A549 (cell line): ENCODE results near the gene MFF. TPM values are rescaled to one million over a fixed set of nuclear protein-coding genes. Genes with fewer than 3 reads are reported as not detected.

Experiments
- ATAC-seq, 2 experiments: fragments of 200-7000 bp in 1 of 2; fragments of >200 bp in 1 of 2; cut with Nextera tagmentation in 1 of 2; cut with Tn5 transposase in 1 of 2; 3 replicates each; pipeline versions ENCODE4 v1.8.0 to v1.9.1; 2018 to 2020; ENCODE audit warnings: mild to moderate bottlenecking in 1 of 2, moderate library complexity in 1 of 2
- CTCF ChIA-PET: fragments of 300-600 bp; sonication (Branson Sonifier 250); formaldehyde crosslinking; extraction: SDS; loops from one replicate; lab custom pipeline; 2021; ENCODE audit warnings: antibody characterized with exemption, inconsistent platforms; lab: Yijun Ruan, JAX
- POLR2A ChIA-PET: fragments of 350-600 bp; formaldehyde crosslinking; extraction: SDS; loops from one replicate; lab custom pipeline; 2021; ENCODE audit warnings: antibody characterized with exemption, inconsistent platforms; lab: Yijun Ruan, JAX
- DNase-seq, 2 experiments: peaks; one replicate each; pipeline versions ENCODE4 v3.0.0 to v3.0.0-alpha.2; 2011 to 2016; ENCODE audit warnings: low read depth in 1 of 2, low spot score in 1 of 2
- FAIRE-seq: peaks from 2 replicates; lab custom pipeline; 2011; peaks lifted over from hg19 to GRCh38; lab: Jason Lieb, UNC
- H3K27ac ChIP-seq, 2 experiments: fragments of >200 bp; sonication (Bioruptor Twin); formaldehyde crosslinking; 3 replicates each; pipeline ENCODE4 v1.5.1; 2016 to 2017
- H3K4me1 ChIP-seq: fragments of >200 bp; sonication (Bioruptor Twin); formaldehyde crosslinking; 3 replicates; pipeline ENCODE4 v1.6.1; 2016
- H3K4me2 ChIP-seq: fragments of >200 bp; sonication (Bioruptor Twin); formaldehyde crosslinking; 3 replicates; pipeline ENCODE4 v1.6.1; 2016
- H3K4me3 ChIP-seq: fragments of >200 bp; sonication (Bioruptor Twin); formaldehyde crosslinking; 3 replicates; pipeline ENCODE4 v1.5.1; 2016
- H3K9me3 ChIP-seq: fragments of >200 bp; sonication (Bioruptor Twin); formaldehyde crosslinking; 3 replicates; pipeline ENCODE4 v1.6.1; 2016
- BHLHE40 ChIP-seq: IDR thresholded peaks from 2 replicates; pipeline ENCODE4 v1.6.1; 2012; ENCODE audit warnings: low read depth, low read length, inconsistent platforms
- EHF ChIP-seq: fragments of 250-450 bp; sonication (Bioruptor Pico); IDR thresholded peaks from 2 replicates; pipeline ENCODE4 v1.5.0; 2020; ENCODE audit warnings: mild to moderate bottlenecking
- EHMT2 ChIP-seq: fragments of 200-600 bp; sonication (generic); IDR thresholded peaks from 2 replicates; pipeline ENCODE4 v1.6.1; 2016; ENCODE audit warnings: antibody characterized with exemption, low read depth, mild to moderate bottlenecking, moderate library complexity
- ELK1 ChIP-seq: fragments of 150-350 bp; IDR thresholded peaks from 2 replicates; pipeline ENCODE4 v1.6.1; 2014; ENCODE audit warnings: low read depth, mild to moderate bottlenecking, low read length
- FOSL2 ChIP-seq, 2 experiments: fragments of 450-650 bp in 1 of 2; fragments of >200 bp in 1 of 2; sonication (Bioruptor Twin) in 1 of 2; formaldehyde crosslinking; IDR thresholded peaks; 2 replicates each; pipeline versions ENCODE4 v1.5.0 to v1.6.1; 2016 to 2020; ENCODE audit warnings: mild to moderate bottlenecking in 1 of 2, moderate library complexity in 1 of 2
- FOXS1 ChIP-seq: fragments of 250-450 bp; sonication (Bioruptor Pico); IDR thresholded peaks from 2 replicates; pipeline ENCODE4 v1.5.0; 2020; ENCODE audit warnings: mild to moderate bottlenecking, moderate library complexity
- HDAC2 ChIP-seq: fragments of 200-600 bp; sonication (generic); IDR thresholded peaks from 2 replicates; pipeline ENCODE4 v1.6.1; 2016
- HEYL ChIP-seq: fragments of 250-450 bp; sonication (Bioruptor Pico); IDR thresholded peaks from 2 replicates; pipeline ENCODE4 v1.8.0; 2021; ENCODE audit warnings: mild to moderate bottlenecking, moderate library complexity
- JUN ChIP-seq, 2 experiments: fragments of >200 bp; sonication (Bioruptor Twin); formaldehyde crosslinking; IDR thresholded peaks; 2 replicates in 1 of 2; 3 replicates in 1 of 2; pipeline ENCODE4 v1.6.1; 2016 to 2017
- JUNB ChIP-seq: fragments of >200 bp; sonication (Bioruptor Twin); formaldehyde crosslinking; IDR thresholded peaks from 2 replicates; pipeline ENCODE4 v1.6.1; 2016
- KDM1A ChIP-seq: fragments of 200-600 bp; sonication (generic); IDR thresholded peaks from 2 replicates; pipeline ENCODE4 v1.6.1; 2016; ENCODE audit warnings: low read depth, mild to moderate bottlenecking
- KDM5A ChIP-seq: fragments of 200-600 bp; sonication (generic); IDR thresholded peaks from 2 replicates; pipeline ENCODE4 v1.6.1; 2016; ENCODE audit warnings: antibody characterized with exemption, mild to moderate bottlenecking
- MAFK ChIP-seq: fragments of 450-650 bp; IDR thresholded peaks from 2 replicates; pipeline ENCODE4 v1.6.1; 2014; ENCODE audit not compliant: partially characterized antibody
- MAX ChIP-seq: IDR thresholded peaks from 2 replicates; pipeline ENCODE4 v1.6.1; 2012
- MYC ChIP-seq: IDR thresholded peaks from 2 replicates; pipeline ENCODE4 v1.6.1; 2012; ENCODE audit warnings: mild to moderate bottlenecking, inconsistent platforms, low read length, improper control_type of control experiment, borderline replicate concordance
- NR3C1 ChIP-seq: fragments of >200 bp; sonication (Bioruptor Twin); formaldehyde crosslinking; IDR thresholded peaks from 3 replicates; pipeline ENCODE4 v1.6.1; 2017
- POLR2A ChIP-seq: IDR thresholded peaks from 2 replicates; pipeline ENCODE4 v1.6.1; 2012; ENCODE audit warnings: mild to moderate bottlenecking, low read length
- RFX5 ChIP-seq: fragments of 450-650 bp; IDR thresholded peaks from 2 replicates; pipeline ENCODE4 v1.7.1; 2014; ENCODE audit warnings: antibody characterized with exemption, mild to moderate bottlenecking, moderate library complexity
- RNF2 ChIP-seq: fragments of 200-600 bp; sonication (generic); IDR thresholded peaks from 2 replicates; pipeline ENCODE4 v1.6.1; 2016; ENCODE audit warnings: low read depth, mild to moderate bottlenecking, antibody characterized with exemption, moderate library complexity, borderline replicate concordance
- TP53 ChIP-seq: fragments of 250-450 bp; sonication (Bioruptor Pico); IDR thresholded peaks from 2 replicates; pipeline ENCODE4 v1.5.0; 2021; ENCODE audit warnings: mild to moderate bottlenecking, moderate library complexity
- ZNF302 ChIP-seq: fragments of 250-450 bp; sonication (Bioruptor Pico); IDR thresholded peaks from 2 replicates; pipeline ENCODE4 v1.9.0; 2021; ENCODE audit warnings: inconsistent platforms, mild to moderate bottlenecking, moderate library complexity
- WGBS: methylation state at CpG from one replicate; pipeline ENCODE4 v1.1.6; 2017; ENCODE audit errors: missing lambda C conversion rate; 5-methylcytosine and 5-hydroxymethylcytosine counted together
- polyA plus RNA-seq, 4 experiments: library from polyadenylated mRNA; depleted of rRNA in 3 of 4; stranded (reverse); fragments of >200 nt; fragmentation: RNase III in 1 of 4; extraction: RNeasy Plus Mini Kit Qiagen cat#74134 plus additional on column Dnase treatment in 1 of 4; gene quantifications; 2 replicates in 3 of 4; 3 replicates in 1 of 4; pipeline ENCODE4 v1.2.3, GENCODE V29; 2011 to 2017
- TF ChIP-seq, protein P1 (sequence below): fragments of 200-600 bp; sonication (generic); IDR thresholded peaks from 2 replicates; pipeline ENCODE4 v1.6.1; 2016; ENCODE audit warnings: antibody characterized with exemption, mild to moderate bottlenecking, moderate library complexity
- TF ChIP-seq, protein P2 (sequence below): fragments of 250-450 bp; sonication (Bioruptor Pico); IDR thresholded peaks from 2 replicates; pipeline ENCODE4 v1.5.0; 2020; ENCODE audit warnings: low read depth, mild to moderate bottlenecking, moderate library complexity
- TF ChIP-seq, protein P3 (sequence below): fragments of >200 bp; sonication (Bioruptor Twin); formaldehyde crosslinking; IDR thresholded peaks from 2 replicates; pipeline ENCODE4 v1.6.1; 2016
- TF ChIP-seq, protein P4 (sequence below): fragments of >200 bp; sonication (Bioruptor Twin); formaldehyde crosslinking; IDR thresholded peaks from 3 replicates; pipeline ENCODE4 v1.6.1; 2016

The MFF gene
- polyA plus RNA-seq, 2 of the 4 experiments (the other 2 are of a cell fraction) = 135 to 252 TPM

GRCh38 chr2:227287771-227288170, 37.3 kb upstream of the MFF start:
- TF ChIP-seq FOSL2 (IDR thresholded peaks at IDR 0.05) (no peak), FOSL2 (CRISPR knock-in tag; IDR thresholded peaks at IDR 0.05) (no peak)
- TF ChIP-seq, protein P1, sequence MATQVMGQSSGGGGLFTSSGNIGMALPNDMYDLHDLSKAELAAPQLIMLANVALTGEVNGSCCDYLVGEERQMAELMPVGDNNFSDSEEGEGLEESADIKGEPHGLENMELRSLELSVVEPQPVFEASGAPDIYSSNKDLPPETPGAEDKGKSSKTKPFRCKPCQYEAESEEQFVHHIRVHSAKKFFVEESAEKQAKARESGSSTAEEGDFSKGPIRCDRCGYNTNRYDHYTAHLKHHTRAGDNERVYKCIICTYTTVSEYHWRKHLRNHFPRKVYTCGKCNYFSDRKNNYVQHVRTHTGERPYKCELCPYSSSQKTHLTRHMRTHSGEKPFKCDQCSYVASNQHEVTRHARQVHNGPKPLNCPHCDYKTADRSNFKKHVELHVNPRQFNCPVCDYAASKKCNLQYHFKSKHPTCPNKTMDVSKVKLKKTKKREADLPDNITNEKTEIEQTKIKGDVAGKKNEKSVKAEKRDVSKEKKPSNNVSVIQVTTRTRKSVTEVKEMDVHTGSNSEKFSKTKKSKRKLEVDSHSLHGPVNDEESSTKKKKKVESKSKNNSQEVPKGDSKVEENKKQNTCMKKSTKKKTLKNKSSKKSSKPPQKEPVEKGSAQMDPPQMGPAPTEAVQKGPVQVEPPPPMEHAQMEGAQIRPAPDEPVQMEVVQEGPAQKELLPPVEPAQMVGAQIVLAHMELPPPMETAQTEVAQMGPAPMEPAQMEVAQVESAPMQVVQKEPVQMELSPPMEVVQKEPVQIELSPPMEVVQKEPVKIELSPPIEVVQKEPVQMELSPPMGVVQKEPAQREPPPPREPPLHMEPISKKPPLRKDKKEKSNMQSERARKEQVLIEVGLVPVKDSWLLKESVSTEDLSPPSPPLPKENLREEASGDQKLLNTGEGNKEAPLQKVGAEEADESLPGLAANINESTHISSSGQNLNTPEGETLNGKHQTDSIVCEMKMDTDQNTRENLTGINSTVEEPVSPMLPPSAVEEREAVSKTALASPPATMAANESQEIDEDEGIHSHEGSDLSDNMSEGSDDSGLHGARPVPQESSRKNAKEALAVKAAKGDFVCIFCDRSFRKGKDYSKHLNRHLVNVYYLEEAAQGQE = no peak
- Histone ChIP-seq H3K27ac (no peak overlapping the region), H3K4me3 (no peak overlapping the region), H3K4me1 (no peaks in the 10 kb centered on the region), H3K4me2 (no peak overlapping the region), H3K9me3 (no peaks in the 10 kb centered on the region)
- FAIRE-seq (no peak), ATAC-seq (no peak), DNase-seq (no peak)
- WGBS = 94% methylated on average over 5 of the region's 5 CpGs
- CTCF ChIA-PET = no interaction called here
- POLR2A ChIA-PET = no interaction called here

- no peak for ATAC-seq
- DNase-seq = no peak
- H3K4me3 ChIP-seq = no peak overlapping the region
- H3K9me3 ChIP-seq = no peaks in the 10 kb centered on the region
- 0 out of 3 replicates have a peak, but pooled peaks cover 3% of the 10 kb centered on the region for H3K4me1 ChIP-seq
- TF ChIP-seq FOXS1 = no peak
- no peak for TF ChIP-seq BHLHE40
- peak; percentile 74 for TF ChIP-seq MAFK
- TF ChIP-seq EHF = no peak
- no peak for TF ChIP-seq ELK1
- no peak for TF ChIP-seq RFX5
- 77% methylated on average over 3 of the region's 3 CpGs for WGBS
- POLR2A ChIA-PET = no interaction called here
- CTCF ChIA-PET = interaction anchor here (1.7 kb wide), 1 partner anchor 54 kb away, joined by 5 read pairs; no protein-coding TSS in a partner anchor
- no peak overlapping the region for H3K27ac ChIP-seq
- H3K4me2 ChIP-seq = no peak overlapping the region
- FAIRE-seq = no peak
These were observed 32.7 kb upstream of the MFF start for GRCh38 chr2:227292314-227292713.

DNA sequence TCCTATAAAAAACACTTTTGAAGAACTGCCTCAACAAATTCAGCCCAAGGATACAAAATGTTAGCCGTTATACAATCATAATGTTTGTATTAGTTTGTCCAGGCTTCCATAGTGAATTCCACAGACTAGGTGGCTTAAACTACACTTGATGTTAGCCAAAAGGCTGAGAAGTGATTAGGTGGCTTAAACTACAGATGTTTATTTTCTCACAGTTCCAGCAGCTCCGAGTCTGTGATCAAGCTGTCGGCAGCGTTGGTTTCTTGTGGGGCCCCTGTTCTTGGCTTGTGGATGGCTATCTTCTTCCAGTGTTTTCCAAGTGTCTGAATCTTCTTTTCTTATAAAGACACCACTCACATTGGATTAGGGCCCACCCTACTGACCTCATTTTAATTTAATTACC, 31.5 kb upstream of the MFF start:
- 0 out of 3 replicates have a peak, but pooled peaks cover 3% of the 10 kb centered on the region for H3K4me1 ChIP-seq
- CTCF ChIA-PET = interaction anchor here (1.1 to 1.3 kb wide), 2 partner anchors 11 to 55 kb away, joined by 3 to 5 read pairs; no protein-coding TSS in a partner anchor
- WGBS = 91% methylated on average over 4 of the region's 4 CpGs
- no peak overlapping the region for H3K4me3 ChIP-seq
- ATAC-seq (no peak), FAIRE-seq (no peak), DNase-seq (no peak)
- TF ChIP-seq, protein P2, sequence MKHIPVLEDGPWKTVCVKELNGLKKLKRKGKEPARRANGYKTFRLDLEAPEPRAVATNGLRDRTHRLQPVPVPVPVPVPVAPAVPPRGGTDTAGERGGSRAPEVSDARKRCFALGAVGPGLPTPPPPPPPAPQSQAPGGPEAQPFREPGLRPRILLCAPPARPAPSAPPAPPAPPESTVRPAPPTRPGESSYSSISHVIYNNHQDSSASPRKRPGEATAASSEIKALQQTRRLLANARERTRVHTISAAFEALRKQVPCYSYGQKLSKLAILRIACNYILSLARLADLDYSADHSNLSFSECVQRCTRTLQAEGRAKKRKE (CRISPR knock-in tag) = no peak
- TF ChIP-seq NR3C1 = no peak
- TF ChIP-seq, protein P3, sequence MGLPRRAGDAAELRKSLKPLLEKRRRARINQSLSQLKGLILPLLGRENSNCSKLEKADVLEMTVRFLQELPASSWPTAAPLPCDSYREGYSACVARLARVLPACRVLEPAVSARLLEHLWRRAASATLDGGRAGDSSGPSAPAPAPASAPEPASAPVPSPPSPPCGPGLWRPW = no peak
- no peak for TF ChIP-seq MAX
- no peak for TF ChIP-seq KDM5A
- no peak for TF ChIP-seq KDM1A
- TF ChIP-seq POLR2A = no peak
- TF ChIP-seq JUN (IDR thresholded peaks at IDR 0.05) = no peak
- no peak for TF ChIP-seq MYC
- no peak for TF ChIP-seq ZNF302 (CRISPR knock-in tag)
- TF ChIP-seq EHMT2 = no peak
- TF ChIP-seq HEYL (CRISPR knock-in tag) = no peak
- no peak for TF ChIP-seq JUNB
- TF ChIP-seq TP53 (CRISPR knock-in tag) = no peak
- TF ChIP-seq, protein P4, sequence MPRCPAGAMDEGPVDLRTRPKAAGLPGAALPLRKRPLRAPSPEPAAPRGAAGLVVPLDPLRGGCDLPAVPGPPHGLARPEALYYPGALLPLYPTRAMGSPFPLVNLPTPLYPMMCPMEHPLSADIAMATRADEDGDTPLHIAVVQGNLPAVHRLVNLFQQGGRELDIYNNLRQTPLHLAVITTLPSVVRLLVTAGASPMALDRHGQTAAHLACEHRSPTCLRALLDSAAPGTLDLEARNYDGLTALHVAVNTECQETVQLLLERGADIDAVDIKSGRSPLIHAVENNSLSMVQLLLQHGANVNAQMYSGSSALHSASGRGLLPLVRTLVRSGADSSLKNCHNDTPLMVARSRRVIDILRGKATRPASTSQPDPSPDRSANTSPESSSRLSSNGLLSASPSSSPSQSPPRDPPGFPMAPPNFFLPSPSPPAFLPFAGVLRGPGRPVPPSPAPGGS = no peak
- TF ChIP-seq HDAC2 = no peak
- no peak for TF ChIP-seq EHF
- TF ChIP-seq FOSL2 (IDR thresholded peaks at IDR 0.05) = no peak
- no peak for TF ChIP-seq FOSL2 (CRISPR knock-in tag; IDR thresholded peaks at IDR 0.05)
- no peak for TF ChIP-seq RNF2
- POLR2A ChIA-PET = no interaction called here
- H3K9me3 ChIP-seq = no peaks in the 10 kb centered on the region
- no peak overlapping the region for H3K4me2 ChIP-seq
- no peak overlapping the region for H3K27ac ChIP-seq
